Measurements from ENCODE around the gene GUCY1A1. TPM values are rescaled to one million over a fixed set of nuclear protein-coding genes. Genes with fewer than 3 reads are reported as not detected.

The GUCY1A1 gene
- total RNA-seq, result 0.51 and 0.71 TPM in 2 replicates

- DNase-seq (peak; percentile 14), ATAC-seq (ENCODE audit: low read depth) (peak; percentile 19)
- H3K4me3 Mint-ChIP-seq, result peak within 1 kb of the TSS; percentile 88
- CTCF ChIA-PET, result interaction anchor here (1.2 kb wide), 1 partner anchor 138 kb away, joined by 3 read pairs; no protein-coding TSS in a partner anchor
- no peak for TF ChIP-seq CTCF (IDR thresholded peaks at IDR 0.05)
- no peaks in the 10 kb centered on the region for H3K36me3 Mint-ChIP-seq (ENCODE audit: low read depth)
- H3K27me3 Mint-ChIP-seq, result peaks cover 25% of the 10 kb centered on the region
- H3K4me1 Mint-ChIP-seq, result peaks cover 16% of the 10 kb centered on the region
- no peaks in the 10 kb centered on the region for H3K9me3 Mint-ChIP-seq
- POLR2A ChIA-PET, result no interaction called here
- intact Hi-C loops (cut with micrococcal nuclease), result loop anchor here (2.0 to 10.0 kb wide), 2 partner anchors 92 to 288 kb away; partner anchors contain the start of genes CTSO and GUCY1B1
- peak within 1 kb of the TSS; percentile 69 for H3K27ac Mint-ChIP-seq
Measured at GRCh38 chr4:155666344-155667221, at the start of gene GUCY1A1. Gene GUCY1A1, plus strand, starts transcription at chr4:155666848. Its CDS starts 30,020 bp downstream, at chr4:155696868.

- POLR2A ChIA-PET, result no interaction called here
Measured at GRCh38 chr4:155617296-155617695, 49.4 kb upstream of the GUCY1A1 start.

GRCh38 chr4:155618183-155618838, 48.3 kb upstream of the GUCY1A1 start:
- ATAC-seq (ENCODE audit: low read depth), result no peak
- no peaks in the 10 kb centered on the region for H3K36me3 Mint-ChIP-seq (ENCODE audit: low read depth)
- H3K27me3 Mint-ChIP-seq, result no peaks in the 10 kb centered on the region
- H3K9me3 Mint-ChIP-seq, result no peaks in the 10 kb centered on the region
- DNase-seq, result no peak
- POLR2A ChIA-PET, result no interaction called here
- no peak overlapping the region for H3K27ac Mint-ChIP-seq
- H3K4me3 Mint-ChIP-seq, result no peak overlapping the region
- H3K4me1 Mint-ChIP-seq, result peaks cover 4% of the 10 kb centered on the region
- intact Hi-C loops (cut with micrococcal nuclease), result no loop called here
- no peak for TF ChIP-seq CTCF (IDR thresholded peaks at IDR 0.05)
- CTCF ChIA-PET, result no interaction called here

More at GRCh38 chr4:155617296-155617695, 49.4 kb upstream of the GUCY1A1 start:
- Mint-ChIP-seq H3K4me3 (no peak overlapping the region), H3K27ac (no peak overlapping the region), H3K9me3 (no peaks in the 10 kb centered on the region), H3K36me3 (ENCODE audit: low read depth) (no peaks in the 10 kb centered on the region), H3K4me1 (peaks cover 4% of the 10 kb centered on the region), H3K27me3 (no peaks in the 10 kb centered on the region)
- no peak for ATAC-seq (ENCODE audit: low read depth)
- intact Hi-C loops (cut with micrococcal nuclease), result no loop called here
- no peak for DNase-seq
- TF ChIP-seq CTCF (IDR thresholded peaks at IDR 0.05), result no peak
- CTCF ChIA-PET, result no interaction called here

GRCh38 chr4:155620637-155621036, 46.0 kb upstream of the GUCY1A1 start:
- POLR2A ChIA-PET, result no interaction called here
- intact Hi-C loops (cut with micrococcal nuclease), result no loop called here
- H3K9me3 Mint-ChIP-seq, result no peaks in the 10 kb centered on the region
- CTCF ChIA-PET, result no interaction called here
- H3K36me3 Mint-ChIP-seq (ENCODE audit: low read depth), result no peaks in the 10 kb centered on the region
- H3K27me3 Mint-ChIP-seq, result no peaks in the 10 kb centered on the region
- peaks cover under 1% of the 10 kb centered on the region for H3K4me1 Mint-ChIP-seq
- TF ChIP-seq CTCF (IDR thresholded peaks at IDR 0.05), result no peak
- no peak overlapping the region for H3K27ac Mint-ChIP-seq
- no peak overlapping the region for H3K4me3 Mint-ChIP-seq
- DNase-seq (no peak), ATAC-seq (ENCODE audit: low read depth) (no peak)

GRCh38 chr4:155624478-155624877, 42.2 kb upstream of the GUCY1A1 start:
- CTCF ChIA-PET, result interaction anchor here (0.6 kb wide), 1 partner anchor 8 kb away, joined by 3 read pairs; no protein-coding TSS in a partner anchor
- DNase-seq, result no peak
- no peaks in the 10 kb centered on the region for H3K36me3 Mint-ChIP-seq (ENCODE audit: low read depth)
- no peaks in the 10 kb centered on the region for H3K4me1 Mint-ChIP-seq
- POLR2A ChIA-PET, result no interaction called here
- no peaks in the 10 kb centered on the region for H3K27me3 Mint-ChIP-seq
- no peak for TF ChIP-seq CTCF (IDR thresholded peaks at IDR 0.05)
- ATAC-seq (ENCODE audit: low read depth), result no peak
- H3K9me3 Mint-ChIP-seq, result no peaks in the 10 kb centered on the region
- H3K27ac Mint-ChIP-seq, result no peak overlapping the region
- no peak overlapping the region for H3K4me3 Mint-ChIP-seq
- intact Hi-C loops (cut with micrococcal nuclease), result no loop called here
